NCI-H82 (cell line): ENCODE measurements around the gene CXCR5.

Experiments used
- DNase-seq: peaks from one replicate; lab custom pipeline; 2025; lab: John Stamatoyannopoulos, UW

The CXCR5 gene

GRCh38 chr11:118912742-118913410 lies 29.2 kb downstream of the CXCR5 start:
- DNase-seq: no peak

GRCh38 chr11:118913411-118914125 lies 29.9 kb downstream of the CXCR5 start:
- DNase-seq: no peak

- no peak for DNase-seq
These were observed 30.7 kb downstream of the CXCR5 start for GRCh38 chr11:118914178-118914918.

GRCh38 chr11:118914987-118915386 lies 31.3 kb downstream of the CXCR5 start:
- DNase-seq: no peak

- DNase-seq: no peak
These were observed 31.7 kb downstream of the CXCR5 start for GRCh38 chr11:118915396-118915795.

- DNase-seq: no peak
These were observed 32.5 kb downstream of the CXCR5 start for GRCh38 chr11:118915941-118916841.

- no peak for DNase-seq
These were observed 33.2 kb downstream of the CXCR5 start for GRCh38 chr11:118916842-118917388.

- DNase-seq: no peak
These were observed 33.9 kb downstream of the CXCR5 start for GRCh38 chr11:118917481-118918127.

GRCh38 chr11:118918128-118918685 lies 34.5 kb downstream of the CXCR5 start:
- DNase-seq: peak; percentile 58

GRCh38 chr11:118918686-118919280 lies 35.1 kb downstream of the CXCR5 start:
- DNase-seq: peak; percentile 59

- DNase-seq: peak; percentile 26
These were observed 37.6 kb downstream of the CXCR5 start for GRCh38 chr11:118921121-118921928.

GRCh38 chr11:118921929-118922744 lies 38.4 kb downstream of the CXCR5 start:
- peak; percentile 67 for DNase-seq

- DNase-seq: no peak
These were observed 39.3 kb downstream of the CXCR5 start for GRCh38 chr11:118922745-118923627.

- no peak for DNase-seq
These were observed 40.3 kb downstream of the CXCR5 start for GRCh38 chr11:118923721-118924587.

GRCh38 chr11:118924591-118925585 lies 41.2 kb downstream of the CXCR5 start:
- DNase-seq: peak; percentile 77
